Measurements from ENCODE around the gene GLIS1.

GLIS1 gene

GRCh38 chr1:53579221-53580008 lies 159.5 kb downstream of the GLIS1 start:
- no peak for DNase-seq (ENCODE audit: low spot score)

GRCh38 chr1:53578358-53578757 lies 160.6 kb downstream of the GLIS1 start:
- DNase-seq (ENCODE audit: low spot score): no peak

GRCh38 chr1:53577761-53578100 lies 161.2 kb downstream of the GLIS1 start:
- no peak for DNase-seq (ENCODE audit: low spot score)

- DNase-seq (ENCODE audit: low spot score): no peak
These were observed 161.9 kb downstream of the GLIS1 start for GRCh38 chr1:53576866-53577760.

- DNase-seq (ENCODE audit: low spot score): no peak
These were observed 162.6 kb downstream of the GLIS1 start for GRCh38 chr1:53576381-53576801.

GRCh38 chr1:53575955-53576320 lies 163.0 kb downstream of the GLIS1 start:
- no peak for DNase-seq (ENCODE audit: low spot score)

GRCh38 chr1:53575141-53575954 lies 163.6 kb downstream of the GLIS1 start:
- DNase-seq (ENCODE audit: low spot score): no peak

- DNase-seq (ENCODE audit: low spot score): no peak
These were observed 164.3 kb downstream of the GLIS1 start for GRCh38 chr1:53574621-53575020.

- DNase-seq (ENCODE audit: low spot score): no peak
These were observed 165.0 kb downstream of the GLIS1 start for GRCh38 chr1:53573931-53574330.

GRCh38 chr1:53573522-53573921 lies 165.4 kb downstream of the GLIS1 start:
- no peak for DNase-seq (ENCODE audit: low spot score)

- no peak for DNase-seq (ENCODE audit: low spot score)
These were observed 166.2 kb downstream of the GLIS1 start for GRCh38 chr1:53572815-53573173.

- no peak for DNase-seq (ENCODE audit: low spot score)
These were observed 166.7 kb downstream of the GLIS1 start for GRCh38 chr1:53572065-53572814.

- no peak for DNase-seq (ENCODE audit: low spot score)
These were observed 170.4 kb downstream of the GLIS1 start for GRCh38 chr1:53568540-53568939.

- DNase-seq (ENCODE audit: low spot score): no peak
These were observed 171.1 kb downstream of the GLIS1 start for GRCh38 chr1:53567851-53568250.

GRCh38 chr1:53567450-53567849 lies 171.5 kb downstream of the GLIS1 start:
- DNase-seq (ENCODE audit: low spot score): no peak

- DNase-seq (ENCODE audit: low spot score): no peak
These were observed 175.4 kb downstream of the GLIS1 start for GRCh38 chr1:53563611-53564010.

GRCh38 chr1:53562981-53563379 lies 176.0 kb downstream of the GLIS1 start:
- no peak for DNase-seq (ENCODE audit: low spot score)

GRCh38 chr1:53562291-53562980 lies 176.5 kb downstream of the GLIS1 start:
- no peak for DNase-seq (ENCODE audit: low spot score)

- no peak for DNase-seq (ENCODE audit: low spot score)
These were observed 177.4 kb downstream of the GLIS1 start for GRCh38 chr1:53561503-53562105.

- no peak for DNase-seq (ENCODE audit: low spot score)
These were observed 178.1 kb downstream of the GLIS1 start for GRCh38 chr1:53560581-53561502.

Measured in HuH-7 (cell line).